ENCODE data around the gene TSPAN3.

Gene TSPAN3

GRCh38 chr15:77012117-77012712, 58.7 kb downstream of the TSPAN3 start:
- Histone ChIP-seq H3K9ac (ENCODE audit: low read length) (no peak overlapping the region), H3K4me1 (ENCODE audit: control insufficient read depth, insufficient read depth, low read length) (peaks cover 3% of the 10 kb centered on the region; the same call in 1 of the 2 replicates)

GRCh38 chr15:77010857-77011256, 60.1 kb downstream of the TSPAN3 start:
- Histone ChIP-seq H3K9ac (ENCODE audit: low read length) (no peak overlapping the region), H3K36me3 (ENCODE audit: control insufficient read depth, insufficient read depth, low read length) (no peaks in the 10 kb centered on the region), H3K4me3 (ENCODE audit: low read depth, low read length) (no peak overlapping the region), H3K27me3 (ENCODE audit: control insufficient read depth, insufficient read depth, low read length) (no peaks in the 10 kb centered on the region; the same call in 1 of the 2 replicates), H3K27ac (ENCODE audit: low read depth, low read length) (no peak overlapping the region), H3K4me1 (ENCODE audit: control insufficient read depth, insufficient read depth, low read length) (peaks cover under 1% of the 10 kb centered on the region; the same call in 1 of the 2 replicates), H3K9me3 (ENCODE audit: control insufficient read depth, insufficient read depth, low read depth, low read length) (no peaks in the 10 kb centered on the region)

More at GRCh38 chr15:77012117-77012712, 58.7 kb downstream of the TSPAN3 start:
- no peak overlapping the region for H3K27ac ChIP-seq (ENCODE audit: low read depth, low read length)
- H3K4me3 ChIP-seq (ENCODE audit: low read depth, low read length): no peak overlapping the region
- no peaks in the 10 kb centered on the region for H3K36me3 ChIP-seq (ENCODE audit: control insufficient read depth, insufficient read depth, low read length)
- no peaks in the 10 kb centered on the region for H3K9me3 ChIP-seq (ENCODE audit: control insufficient read depth, insufficient read depth, low read depth, low read length)
- no peaks in the 10 kb centered on the region; the same call in 1 of the 2 replicates for H3K27me3 ChIP-seq (ENCODE audit: control insufficient read depth, insufficient read depth, low read length)

DNA sequence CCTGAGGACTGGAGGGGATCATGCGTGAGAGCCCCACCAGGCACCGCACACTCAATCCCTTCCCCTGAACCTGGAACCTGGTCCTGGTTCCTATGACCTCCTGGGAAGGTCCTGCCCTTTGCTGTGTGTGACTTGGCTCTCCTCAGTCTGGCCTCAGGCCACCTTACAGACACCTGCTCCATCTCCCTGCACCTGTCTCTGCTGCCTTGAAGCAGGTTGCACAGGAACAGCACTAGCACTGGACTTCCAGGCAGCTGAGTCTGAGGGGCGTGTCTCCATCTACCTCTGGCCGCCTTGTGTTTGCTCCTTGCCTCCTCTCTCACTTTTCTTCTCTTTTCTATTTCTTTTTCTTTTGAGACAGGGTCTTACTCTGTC, 60.6 kb downstream of the TSPAN3 start:
- Histone ChIP-seq H3K27ac (ENCODE audit: low read depth, low read length) (no peak overlapping the region), H3K4me1 (ENCODE audit: control insufficient read depth, insufficient read depth, low read length) (no peaks in the 10 kb centered on the region; the same call in 1 of the 2 replicates), H3K36me3 (ENCODE audit: control insufficient read depth, insufficient read depth, low read length) (no peaks in the 10 kb centered on the region), H3K9ac (ENCODE audit: low read length) (no peak overlapping the region), H3K4me3 (ENCODE audit: low read depth, low read length) (no peak overlapping the region), H3K9me3 (ENCODE audit: control insufficient read depth, insufficient read depth, low read depth, low read length) (no peaks in the 10 kb centered on the region), H3K27me3 (ENCODE audit: control insufficient read depth, insufficient read depth, low read length) (no peaks in the 10 kb centered on the region; the same call in 1 of the 2 replicates)

DNA sequence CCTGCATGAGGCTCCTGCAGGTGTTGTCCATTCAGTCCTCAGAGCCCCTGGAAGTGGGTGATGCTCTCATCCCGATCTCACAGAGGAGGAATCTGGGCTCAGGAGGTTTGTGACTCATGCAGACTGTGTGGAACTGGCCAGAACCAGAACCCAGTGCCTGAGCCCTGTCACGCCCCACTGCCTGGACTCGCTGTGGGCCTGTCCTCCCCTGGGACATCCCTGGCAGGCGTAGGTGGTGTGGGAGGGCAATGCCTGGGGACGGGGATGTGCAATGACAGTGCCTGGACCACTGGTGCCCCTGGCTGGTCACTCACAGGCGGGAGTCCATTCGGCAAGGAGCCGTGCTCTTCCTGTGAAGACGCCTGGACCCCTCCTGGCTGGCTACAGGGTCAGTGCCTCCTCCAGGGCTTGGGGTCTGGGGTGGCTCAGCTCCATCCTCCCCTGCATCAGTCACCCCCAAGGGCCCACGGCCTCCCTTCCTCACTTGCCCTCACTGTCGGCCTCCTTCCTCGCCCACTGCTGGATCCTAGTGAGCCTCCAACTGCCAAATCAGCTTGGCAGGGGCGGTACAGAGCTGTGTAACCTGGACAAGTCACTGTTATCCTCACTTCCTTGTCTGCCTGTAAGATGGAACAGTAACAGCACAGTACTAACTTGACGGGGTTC, 61.1 kb downstream of the TSPAN3 start:
- Histone ChIP-seq H3K4me3 (ENCODE audit: low read depth, low read length) (no peak overlapping the region), H3K27me3 (ENCODE audit: control insufficient read depth, insufficient read depth, low read length) (no peaks in the 10 kb centered on the region; the same call in 1 of the 2 replicates)

GRCh38 chr15:77009176-77009575, 61.7 kb downstream of the TSPAN3 start:
- no peak overlapping the region for H3K9ac ChIP-seq (ENCODE audit: low read length)
- H3K9me3 ChIP-seq (ENCODE audit: control insufficient read depth, insufficient read depth, low read depth, low read length): no peaks in the 10 kb centered on the region
- H3K27me3 ChIP-seq (ENCODE audit: control insufficient read depth, insufficient read depth, low read length): no peaks in the 10 kb centered on the region; the same call in 1 of the 2 replicates
- no peaks in the 10 kb centered on the region for H3K36me3 ChIP-seq (ENCODE audit: control insufficient read depth, insufficient read depth, low read length)
- H3K27ac ChIP-seq (ENCODE audit: low read depth, low read length): no peak overlapping the region
- no peaks in the 10 kb centered on the region; the same call in 1 of the 2 replicates for H3K4me1 ChIP-seq (ENCODE audit: control insufficient read depth, insufficient read depth, low read length)
- H3K4me3 ChIP-seq (ENCODE audit: low read depth, low read length): no peak overlapping the region

More for the DNA sequence above, 61.1 kb downstream of the TSPAN3 start:
- Histone ChIP-seq H3K4me1 (ENCODE audit: control insufficient read depth, insufficient read depth, low read length) (no peaks in the 10 kb centered on the region; the same call in 1 of the 2 replicates), H3K9ac (ENCODE audit: low read length) (no peak overlapping the region), H3K27ac (ENCODE audit: low read depth, low read length) (no peak overlapping the region), H3K9me3 (ENCODE audit: control insufficient read depth, insufficient read depth, low read depth, low read length) (no peaks in the 10 kb centered on the region), H3K36me3 (ENCODE audit: control insufficient read depth, insufficient read depth, low read length) (no peaks in the 10 kb centered on the region)

- Histone ChIP-seq H3K27me3 (ENCODE audit: control insufficient read depth, insufficient read depth, low read length) (no peaks in the 10 kb centered on the region; the same call in 1 of the 2 replicates), H3K9ac (ENCODE audit: low read length) (no peak overlapping the region), H3K36me3 (ENCODE audit: control insufficient read depth, insufficient read depth, low read length) (no peaks in the 10 kb centered on the region), H3K4me1 (ENCODE audit: control insufficient read depth, insufficient read depth, low read length) (no peaks in the 10 kb centered on the region), H3K4me3 (ENCODE audit: low read depth, low read length) (no peak overlapping the region), H3K9me3 (ENCODE audit: control insufficient read depth, insufficient read depth, low read depth, low read length) (no peaks in the 10 kb centered on the region), H3K27ac (ENCODE audit: low read depth, low read length) (no peak overlapping the region)
These were observed 66.7 kb downstream of the TSPAN3 start for GRCh38 chr15:77004189-77004588.

DNA sequence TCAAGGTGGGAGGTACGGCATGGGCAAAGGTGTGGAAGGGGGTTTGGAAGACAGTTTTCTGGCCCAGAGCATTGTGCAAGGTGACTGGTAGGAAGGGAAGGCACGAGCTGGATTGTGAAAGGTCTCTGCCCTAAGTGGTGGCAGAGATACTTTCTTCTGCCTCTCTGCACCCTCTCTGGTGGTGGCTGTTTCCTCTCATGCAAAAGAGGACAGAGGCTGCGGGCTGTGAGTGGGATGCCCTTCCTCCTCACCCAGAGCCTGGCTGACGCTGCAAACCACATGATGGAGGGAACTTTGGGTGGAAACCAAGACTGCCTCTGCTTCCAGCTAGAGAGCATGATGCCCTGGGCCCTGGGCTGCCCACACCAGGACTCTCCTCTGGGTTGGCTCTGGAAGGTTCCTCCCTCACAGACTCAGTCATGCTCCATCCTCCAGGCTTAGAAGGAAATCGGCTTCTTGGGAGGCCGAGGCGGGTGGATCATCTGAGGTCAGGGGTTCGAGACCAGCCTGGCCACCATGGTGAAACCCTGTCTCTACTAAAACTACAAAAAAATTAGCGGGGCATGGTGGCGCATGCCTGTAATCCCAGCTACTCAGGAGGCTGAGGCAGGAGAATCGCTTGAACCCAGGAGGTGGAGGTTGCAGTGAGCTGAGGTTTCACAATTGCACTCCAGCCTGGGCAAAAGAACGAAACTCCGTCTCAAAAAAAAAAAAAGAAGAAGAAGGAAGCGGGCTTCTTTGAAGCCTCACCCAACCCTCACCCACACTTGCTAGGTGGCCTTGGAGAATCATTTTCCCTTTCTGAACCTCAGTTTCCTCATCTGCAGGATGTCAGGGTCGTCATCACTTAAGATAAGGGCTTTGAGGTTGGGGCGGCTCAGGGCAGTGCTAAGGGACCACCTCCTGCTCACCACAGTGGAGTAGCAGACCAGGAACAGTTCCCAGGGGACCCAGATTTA, 67.7 kb downstream of the TSPAN3 start:
- Histone ChIP-seq H3K4me1 (ENCODE audit: control insufficient read depth, insufficient read depth, low read length) (no peaks in the 10 kb centered on the region; the same call in 1 of the 2 replicates), H3K4me3 (ENCODE audit: low read depth, low read length) (no peak overlapping the region), H3K9me3 (ENCODE audit: control insufficient read depth, insufficient read depth, low read depth, low read length) (no peaks in the 10 kb centered on the region), H3K36me3 (ENCODE audit: control insufficient read depth, insufficient read depth, low read length) (no peaks in the 10 kb centered on the region), H3K27me3 (ENCODE audit: control insufficient read depth, insufficient read depth, low read length) (no peaks in the 10 kb centered on the region; the same call in 1 of the 2 replicates), H3K9ac (ENCODE audit: low read length) (no peak overlapping the region), H3K27ac (ENCODE audit: low read depth, low read length) (no peak overlapping the region)

- Histone ChIP-seq H3K9ac (ENCODE audit: low read length) (no peak overlapping the region), H3K27me3 (ENCODE audit: control insufficient read depth, insufficient read depth, low read length) (no peaks in the 10 kb centered on the region), H3K36me3 (ENCODE audit: control insufficient read depth, insufficient read depth, low read length) (no peaks in the 10 kb centered on the region), H3K4me1 (ENCODE audit: control insufficient read depth, insufficient read depth, low read length) (no peaks in the 10 kb centered on the region; the same call in 1 of the 2 replicates), H3K9me3 (ENCODE audit: control insufficient read depth, insufficient read depth, low read depth, low read length) (no peaks in the 10 kb centered on the region), H3K4me3 (ENCODE audit: low read depth, low read length) (no peak overlapping the region), H3K27ac (ENCODE audit: low read depth, low read length) (no peak overlapping the region)
These were observed 68.5 kb downstream of the TSPAN3 start for GRCh38 chr15:77002436-77002835.

- peaks cover under 1% of the 10 kb centered on the region; the same call in 1 of the 2 replicates for H3K4me1 ChIP-seq (ENCODE audit: control insufficient read depth, insufficient read depth, low read length)
- no peak overlapping the region for H3K9ac ChIP-seq (ENCODE audit: low read length)
- H3K27me3 ChIP-seq (ENCODE audit: control insufficient read depth, insufficient read depth, low read length): no peaks in the 10 kb centered on the region
- no peaks in the 10 kb centered on the region for H3K9me3 ChIP-seq (ENCODE audit: control insufficient read depth, insufficient read depth, low read depth, low read length)
- no peak overlapping the region for H3K27ac ChIP-seq (ENCODE audit: low read depth, low read length)
- no peak overlapping the region for H3K4me3 ChIP-seq (ENCODE audit: low read depth, low read length)
- no peaks in the 10 kb centered on the region for H3K36me3 ChIP-seq (ENCODE audit: control insufficient read depth, insufficient read depth, low read length)
These were observed 68.9 kb downstream of the TSPAN3 start for GRCh38 chr15:77001966-77002365.

GRCh38 chr15:77001351-77001750, 69.6 kb downstream of the TSPAN3 start:
- peaks cover 7% of the 10 kb centered on the region; the same call in 1 of the 2 replicates for H3K4me1 ChIP-seq (ENCODE audit: control insufficient read depth, insufficient read depth, low read length)
- no peak overlapping the region for H3K9ac ChIP-seq (ENCODE audit: low read length)
- H3K9me3 ChIP-seq (ENCODE audit: control insufficient read depth, insufficient read depth, low read depth, low read length): no peaks in the 10 kb centered on the region
- no peaks in the 10 kb centered on the region for H3K36me3 ChIP-seq (ENCODE audit: control insufficient read depth, insufficient read depth, low read length)
- H3K27me3 ChIP-seq (ENCODE audit: control insufficient read depth, insufficient read depth, low read length): no peaks in the 10 kb centered on the region
- no peak overlapping the region for H3K27ac ChIP-seq (ENCODE audit: low read depth, low read length)
- no peak overlapping the region for H3K4me3 ChIP-seq (ENCODE audit: low read depth, low read length)
